Measurements from ENCODE around the gene ARID3B.

DNA sequence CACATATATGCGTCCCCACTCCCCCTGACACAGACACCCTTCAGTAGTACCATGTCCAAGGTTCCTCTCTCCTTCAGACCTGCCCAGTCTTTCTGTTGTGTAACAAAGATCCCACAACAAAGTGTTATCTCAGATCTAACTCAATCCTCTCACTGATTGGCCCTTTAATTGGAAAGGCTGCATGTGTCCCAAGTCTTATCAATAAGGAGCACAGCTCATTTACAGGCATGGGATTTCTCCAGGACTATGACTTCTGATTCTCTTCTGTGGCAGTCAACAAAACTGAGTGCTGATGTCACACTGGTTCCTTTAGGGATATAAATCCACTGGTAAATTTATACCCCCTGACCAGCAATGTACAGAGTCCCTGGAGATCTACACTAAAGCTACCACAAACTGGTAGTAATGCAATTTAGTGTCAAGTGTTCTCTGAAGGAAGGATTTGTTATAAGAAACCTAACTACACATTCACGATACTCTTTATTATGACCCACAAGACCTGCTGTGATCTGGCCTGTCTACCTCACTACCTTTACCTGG, 102.7 kb downstream of the ARID3B start:
- TF ChIP-seq, protein P1, sequence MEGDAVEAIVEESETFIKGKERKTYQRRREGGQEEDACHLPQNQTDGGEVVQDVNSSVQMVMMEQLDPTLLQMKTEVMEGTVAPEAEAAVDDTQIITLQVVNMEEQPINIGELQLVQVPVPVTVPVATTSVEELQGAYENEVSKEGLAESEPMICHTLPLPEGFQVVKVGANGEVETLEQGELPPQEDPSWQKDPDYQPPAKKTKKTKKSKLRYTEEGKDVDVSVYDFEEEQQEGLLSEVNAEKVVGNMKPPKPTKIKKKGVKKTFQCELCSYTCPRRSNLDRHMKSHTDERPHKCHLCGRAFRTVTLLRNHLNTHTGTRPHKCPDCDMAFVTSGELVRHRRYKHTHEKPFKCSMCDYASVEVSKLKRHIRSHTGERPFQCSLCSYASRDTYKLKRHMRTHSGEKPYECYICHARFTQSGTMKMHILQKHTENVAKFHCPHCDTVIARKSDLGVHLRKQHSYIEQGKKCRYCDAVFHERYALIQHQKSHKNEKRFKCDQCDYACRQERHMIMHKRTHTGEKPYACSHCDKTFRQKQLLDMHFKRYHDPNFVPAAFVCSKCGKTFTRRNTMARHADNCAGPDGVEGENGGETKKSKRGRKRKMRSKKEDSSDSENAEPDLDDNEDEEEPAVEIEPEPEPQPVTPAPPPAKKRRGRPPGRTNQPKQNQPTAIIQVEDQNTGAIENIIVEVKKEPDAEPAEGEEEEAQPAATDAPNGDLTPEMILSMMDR (IDR thresholded peaks at IDR 0.05) = no peak
- TF ChIP-seq POLR2A (IDR thresholded peaks at IDR 0.05) = no peak
